H1 (cell line): ENCODE data around the gene ARHGAP15. TPM values are rescaled to one million over a fixed set of nuclear protein-coding genes. Genes with fewer than 3 reads are reported as not detected.

ENCODE experiments used
- CTCF ChIA-PET: fragments of 300-600 bp; sonication (Branson Sonifier 250); formaldehyde crosslinking; loops from one replicate; lab custom pipeline; 2021; ENCODE audit not compliant: partially characterized antibody; lab: Charles Lee
- POLR2A ChIA-PET: fragments of 300-600 bp; sonication (Branson Sonifier 250); formaldehyde crosslinking; loops from one replicate; lab custom pipeline; 2021; ENCODE audit warnings: inconsistent platforms; ENCODE audit not compliant: partially characterized antibody; lab: Charles Lee
- DNase-seq, 2 experiments: peaks; one replicate each; pipeline versions ENCODE4 v3.0.0 to v3.0.0-alpha.2; 2010 to 2022; ENCODE audit warnings: low spot score in 2 of 2, low read depth in 1 of 2, mixed read lengths in 1 of 2
- FAIRE-seq: peaks from 2 replicates; lab custom pipeline; 2011; peaks lifted over from hg19 to GRCh38; lab: Jason Lieb, UNC
- H2AFZ ChIP-seq: 2 replicates; pipeline ENCODE4 v1.8.1; 2012; ENCODE audit warnings: low read length, inconsistent platforms
- H2AK5ac ChIP-seq: 2 replicates; pipeline ENCODE4 v1.6.1; 2013; ENCODE audit warnings: low read depth, low read length
- H2BK120ac ChIP-seq: replicated peaks from 2 replicates; pipeline ENCODE3; 2013; ENCODE audit warnings: low read depth, low read length, inconsistent platforms
- H2BK12ac ChIP-seq: 2 replicates; pipeline ENCODE4 v1.6.1; 2013; ENCODE audit warnings: low read depth, low read length
- H2BK15ac ChIP-seq: 2 replicates; pipeline ENCODE4 v1.6.1; 2013; ENCODE audit warnings: low read length
- H2BK20ac ChIP-seq: 2 replicates; pipeline ENCODE4 v1.6.1; 2013; ENCODE audit warnings: low read length
- H2BK5ac ChIP-seq: 2 replicates; pipeline ENCODE4 v1.6.1; 2013; ENCODE audit warnings: low read depth, low read length
- H3K14ac ChIP-seq: 2 replicates; pipeline ENCODE4 v1.6.1; 2013; ENCODE audit warnings: inconsistent platforms; ENCODE audit not compliant: insufficient read length
- H3K18ac ChIP-seq: 2 replicates; pipeline ENCODE4 v1.6.1; 2013; ENCODE audit warnings: low read length; ENCODE audit errors: extremely low read depth
- H3K23ac ChIP-seq: 2 replicates; pipeline ENCODE4 v1.6.1; 2013; ENCODE audit warnings: inconsistent platforms; ENCODE audit not compliant: insufficient read length
- H3K23me2 ChIP-seq: 2 replicates; pipeline ENCODE4 v1.6.1; 2013; ENCODE audit warnings: low read depth, low read length
- H3K27ac ChIP-seq: 2 replicates; pipeline ENCODE4 v1.6.1; 2011; ENCODE audit warnings: low read depth, low read length, inconsistent platforms
- H3K27me3 ChIP-seq, 4 experiments: replicated peaks in 1 of 4; 1 replicate in 1 of 4; 2 replicates in 3 of 4; pipeline versions ENCODE4 v1.6.1 to v1.8.1; 2011 to 2013; ENCODE audit warnings: low read length in 3 of 4, mild to moderate bottlenecking in 3 of 4, inconsistent platforms in 2 of 4, mixed read lengths in 2 of 4, moderate library complexity in 1 of 4; ENCODE audit not compliant: control insufficient read depth in 3 of 4, insufficient read depth in 3 of 4; ENCODE audit errors: extremely low read depth in 1 of 4
- H3K36me3 ChIP-seq, 4 experiments: 2 replicates each; pipeline versions ENCODE4 v1.6.1 to v1.8.1; 2011 to 2013; ENCODE audit warnings: mild to moderate bottlenecking in 4 of 4, low read length in 3 of 4, moderate library complexity in 2 of 4, control low read depth in 1 of 4, inconsistent platforms in 1 of 4; ENCODE audit not compliant: insufficient read depth in 4 of 4, control insufficient read depth in 2 of 4
- H3K4ac ChIP-seq: replicated peaks from 2 replicates; pipeline ENCODE3; 2013; ENCODE audit warnings: low read length, low read depth, mixed read lengths, inconsistent platforms; ENCODE audit not compliant: insufficient read length
- H3K4me1 ChIP-seq, 4 experiments: replicated peaks in 1 of 4; 1 replicate in 1 of 4; 2 replicates in 3 of 4; pipeline versions ENCODE4 v1.6.1 to v1.8.1; 2011 to 2013; ENCODE audit warnings: low read length in 3 of 4, inconsistent platforms in 2 of 4, mixed read lengths in 1 of 4; ENCODE audit not compliant: insufficient read depth in 4 of 4, control insufficient read depth in 3 of 4
- H3K4me2 ChIP-seq, 2 experiments: 2 replicates each; pipeline versions ENCODE4 v1.6.1 to v1.8.1; 2011 to 2013; ENCODE audit warnings: low read depth in 2 of 2, low read length in 2 of 2, control low read depth in 1 of 2, inconsistent platforms in 1 of 2, mild to moderate bottlenecking in 1 of 2; ENCODE audit not compliant: insufficient read depth in 1 of 2
- H3K4me3 ChIP-seq, 4 experiments: fragments of 200-600, 300-600 bp in 1 of 4; sonication (generic), shearing (Covaris generic), sonication (Bioruptor Twin) in 1 of 4; 2 replicates each; pipeline versions ENCODE4 v1.5.1 to v1.8.1; 2011 to 2016; ENCODE audit warnings: low read length in 4 of 4, low read depth in 3 of 4, control low read depth in 2 of 4, inconsistent platforms in 2 of 4, mild to moderate bottlenecking in 2 of 4, mixed read lengths in 1 of 4, moderate library complexity in 1 of 4; ENCODE audit not compliant: insufficient read depth in 2 of 4; ENCODE audit errors: extremely low read depth in 1 of 4
- H3K56ac ChIP-seq: replicated peaks from 2 replicates; pipeline ENCODE3; 2013; ENCODE audit warnings: low read depth, mild to moderate bottlenecking, mixed read lengths, low read length, inconsistent platforms; ENCODE audit not compliant: insufficient read length
- H3K79me1 ChIP-seq: 2 replicates; pipeline ENCODE4 v1.6.1; 2013; ENCODE audit warnings: low read depth, low read length, control low read depth
- H3K79me2 ChIP-seq, 2 experiments: 2 replicates each; pipeline versions ENCODE4 v1.6.1 to v1.8.1; 2012 to 2013; ENCODE audit warnings: low read length in 2 of 2, mild to moderate bottlenecking in 2 of 2, inconsistent platforms in 1 of 2; ENCODE audit not compliant: insufficient read depth in 2 of 2, control insufficient read depth in 1 of 2
- H3K9ac ChIP-seq, 4 experiments: replicated peaks in 1 of 4; 1 replicate in 1 of 4; 2 replicates in 3 of 4; pipeline versions ENCODE4 v1.6.1 to v1.8.1; 2011 to 2013; ENCODE audit warnings: low read depth in 3 of 4, low read length in 3 of 4, control low read depth in 2 of 4, mild to moderate bottlenecking in 2 of 4, moderate library complexity in 2 of 4, inconsistent platforms in 1 of 4; ENCODE audit errors: extremely low read depth in 1 of 4
- H3K9me3 ChIP-seq, 2 experiments: 2 replicates each; pipeline versions ENCODE4 v1.6.1 to v1.8.1; 2012 to 2013; ENCODE audit warnings: mild to moderate bottlenecking in 2 of 2, moderate library complexity in 2 of 2, control low read depth in 1 of 2, inconsistent platforms in 1 of 2, low read depth in 1 of 2, low read length in 1 of 2, mixed read lengths in 1 of 2; ENCODE audit not compliant: insufficient read depth in 2 of 2
- H4K20me1 ChIP-seq, 2 experiments: replicated peaks in 1 of 2; 2 replicates each; pipeline versions ENCODE3 to v1.8.1; 2011 to 2013; ENCODE audit warnings: inconsistent platforms in 2 of 2, low read length in 2 of 2, mild to moderate bottlenecking in 1 of 2; ENCODE audit not compliant: insufficient read depth in 2 of 2, control insufficient read depth in 1 of 2
- H4K5ac ChIP-seq: 2 replicates; pipeline ENCODE4 v1.6.1; 2013; ENCODE audit warnings: low read length, low read depth, mixed read lengths, inconsistent platforms; ENCODE audit not compliant: insufficient read length
- H4K8ac ChIP-seq: 2 replicates; pipeline ENCODE4 v1.8.0; 2013; ENCODE audit warnings: mild to moderate bottlenecking, moderate library complexity, low read length, inconsistent platforms; ENCODE audit not compliant: insufficient read depth; ENCODE audit errors: extremely low read depth
- H4K91ac ChIP-seq: replicated peaks from 2 replicates; pipeline ENCODE3; 2013; ENCODE audit warnings: low read length, mixed read lengths, inconsistent platforms; ENCODE audit not compliant: insufficient read length
- HDAC6 ChIP-seq: IDR thresholded peaks from one replicate; pipeline ENCODE4 v1.7.1; 2012; ENCODE audit warnings: low read depth, mild to moderate bottlenecking, inconsistent platforms, low read length, moderate library complexity
- KDM5A ChIP-seq: fragments of 200-600 bp; IDR thresholded peaks from 2 replicates; pipeline ENCODE4 v1.7.1; 2012; ENCODE audit warnings: mild to moderate bottlenecking, low read length, inconsistent platforms, mixed read lengths
- RNF2 ChIP-seq: fragments of 200-900, 300-1000 bp; sonication (generic); IDR thresholded peaks from 2 replicates; pipeline ENCODE4 v1.7.1; 2016; ENCODE audit warnings: borderline replicate concordance, low read depth, mild to moderate bottlenecking, antibody characterized with exemption, low read length; ENCODE audit not compliant: poor library complexity, severe bottlenecking; ENCODE audit errors: missing control alignments
- TAF7 ChIP-seq: optimal IDR thresholded peaks from 2 replicates; pipeline ENCODE3; 2011; ENCODE audit warnings: low read depth, mild to moderate bottlenecking, inconsistent platforms, low read length, moderate library complexity, borderline replicate concordance
- polyA plus RNA-seq, 7 experiments: library from polyadenylated mRNA; depleted of rRNA in 3 of 7; stranded (reverse) in 5 of 7; unstranded in 2 of 7; fragments of >200 nt in 5 of 7; fragments of 200-250 nt in 2 of 7; gene quantifications; 1 replicate in 5 of 7; 2 replicates in 1 of 7; 4 replicates in 1 of 7; pipeline versions ENCODE4 v1.2.1 to v1.2.3, GENCODE V29; 2011 to 2013; ENCODE audit warnings: missing spikeins in 2 of 7, mixed read lengths in 2 of 7
- total RNA-seq: library from RNA; stranded (reverse); fragmentation: NEBNext Ultra II Directional; extraction: Animal tissue kit (Norgen Biotek cat#: 25700); gene quantifications from 2 replicates; pipeline ENCODE4 v1.2.1, GENCODE V29; 2021

The ARHGAP15 gene
- total and polyA plus RNA-seq, 2 of the 8 experiments (the other 6 are each of a cell fraction or from before 2014, with no cell fraction given) = not detected

- Histone ChIP-seq H3K18ac (no peak overlapping the region), H3K4ac (no peak overlapping the region), H3K9ac (no peak overlapping the region), H2BK12ac (no peak overlapping the region), H3K4me3 (no peak overlapping the region), H3K23me2 (no peaks in the 10 kb centered on the region), H3K4me2 (no peak overlapping the region), H2BK120ac (no peak overlapping the region), H2BK20ac (no peak overlapping the region), H3K79me1 (no peaks in the 10 kb centered on the region), H3K56ac (no peak overlapping the region), H3K36me3 (no peaks in the 10 kb centered on the region), H3K23ac (no peak overlapping the region), H3K27me3 (peaks cover 0 to 2% (median 0%) of the 10 kb centered on the region in 4 experiments; a peak in 1 of 7 replicates), H3K79me2 (no peaks in the 10 kb centered on the region), H3K4me1 (peaks cover 0 to 5% (median 0%) of the 10 kb centered on the region in 4 experiments; a peak in 2 of 7 replicates), H4K20me1 (no peaks in the 10 kb centered on the region), H2BK5ac (no peak overlapping the region), H4K5ac (no peak overlapping the region), H2BK15ac (no peak overlapping the region), H3K9me3 (no peaks in the 10 kb centered on the region), H2AK5ac (no peak overlapping the region), H3K14ac (no peak overlapping the region), H3K27ac (no peak overlapping the region), H4K8ac (no peak overlapping the region), H2AFZ (no peak overlapping the region), H4K91ac (no peak overlapping the region)
- CTCF ChIA-PET = interaction anchor here (1.3 kb wide), 1 partner anchor 36 kb away, joined by 3 read pairs; no protein-coding TSS in a partner anchor
- TF ChIP-seq KDM5A (no peak), RNF2 (no peak), HDAC6 (no peak), TAF7 (no peak)
- DNase-seq (no peak), FAIRE-seq (no peak)
- POLR2A ChIA-PET = no interaction called here
Measured at GRCh38 chr2:143300536-143300935, 171.3 kb downstream of the ARHGAP15 start.
